Muscle layer of colon (tissue), 2 donors: ENCODE measurements around the gene DCX.
"Not testable (repeated sequence)": the region's sequence is repeated elsewhere in the genome, so short reads cannot be mapped to it uniquely, and the experiment has no call there.

Experiments used
- H3K27ac ChIP-seq: one replicate; pipeline ENCODE4 v1.7.0; 2013; ENCODE audit warnings: low read depth, mild to moderate bottlenecking, low read length, moderate library complexity
- H3K27me3 ChIP-seq, 2 donors: one replicate each; pipeline ENCODE4 v1.7.0; 2013; ENCODE audit warnings: low read length in 2 of 2, mild to moderate bottlenecking in 2 of 2; ENCODE audit not compliant: insufficient read depth in 2 of 2, control insufficient read depth in 1 of 2
- H3K36me3 ChIP-seq: one replicate; pipeline ENCODE4 v1.7.0; 2013; ENCODE audit warnings: mild to moderate bottlenecking, low read length; ENCODE audit not compliant: insufficient read depth
- H3K4me1 ChIP-seq: one replicate; pipeline ENCODE4 v1.7.0; 2013; ENCODE audit warnings: mild to moderate bottlenecking, low read length; ENCODE audit not compliant: insufficient read depth
- H3K4me3 ChIP-seq, 2 donors: one replicate each; pipeline ENCODE4 v1.7.0; 2013; ENCODE audit warnings: low read length in 2 of 2, low read depth in 1 of 2, mild to moderate bottlenecking in 1 of 2, moderate library complexity in 1 of 2
- H3K9ac ChIP-seq: one replicate; pipeline ENCODE4 v1.7.0; 2013; ENCODE audit warnings: low read length
- H3K9me3 ChIP-seq: one replicate; pipeline ENCODE4 v1.7.0; 2013; ENCODE audit warnings: mild to moderate bottlenecking, low read length
- donor health status: abdominal sarcoma.
- donor health status: Adenocarcinoma of cecum.

The DCX gene

DNA sequence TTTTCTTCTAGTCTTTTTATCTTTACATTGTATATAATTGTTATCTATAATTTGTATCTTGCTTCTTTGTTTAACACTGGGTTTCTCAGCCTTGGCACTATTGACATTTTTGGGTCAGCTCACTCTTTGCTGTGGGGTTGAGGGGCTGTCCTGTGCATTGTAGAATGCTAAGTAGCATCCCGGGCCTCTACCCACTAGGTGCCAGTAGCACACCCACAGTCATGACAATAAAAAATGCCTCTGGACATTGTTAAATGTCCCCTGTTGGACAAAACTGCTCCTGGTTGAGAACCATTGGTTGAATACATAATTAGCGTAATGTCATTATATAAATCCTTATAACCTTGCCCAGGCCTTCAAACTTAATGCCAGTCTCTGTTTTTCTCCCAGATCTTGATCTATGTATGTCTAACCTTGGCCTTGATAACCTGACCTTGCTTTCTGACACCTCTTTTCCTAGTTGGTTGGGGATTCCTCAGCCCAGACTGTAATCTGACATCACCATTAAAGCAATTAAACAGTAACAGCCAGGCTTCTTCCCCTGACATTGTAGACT, 46.1 kb downstream of the DCX start:
- no peaks in the 10 kb centered on the region for H3K9me3 ChIP-seq
- H3K27ac ChIP-seq: no peak overlapping the region
- no peaks in the 10 kb centered on the region for H3K27me3 ChIP-seq
- H3K4me1 ChIP-seq: no peaks in the 10 kb centered on the region
- H3K36me3 ChIP-seq: no peaks in the 10 kb centered on the region
- H3K9ac ChIP-seq: no peak overlapping the region
- no peak overlapping the region for H3K4me3 ChIP-seq

DNA sequence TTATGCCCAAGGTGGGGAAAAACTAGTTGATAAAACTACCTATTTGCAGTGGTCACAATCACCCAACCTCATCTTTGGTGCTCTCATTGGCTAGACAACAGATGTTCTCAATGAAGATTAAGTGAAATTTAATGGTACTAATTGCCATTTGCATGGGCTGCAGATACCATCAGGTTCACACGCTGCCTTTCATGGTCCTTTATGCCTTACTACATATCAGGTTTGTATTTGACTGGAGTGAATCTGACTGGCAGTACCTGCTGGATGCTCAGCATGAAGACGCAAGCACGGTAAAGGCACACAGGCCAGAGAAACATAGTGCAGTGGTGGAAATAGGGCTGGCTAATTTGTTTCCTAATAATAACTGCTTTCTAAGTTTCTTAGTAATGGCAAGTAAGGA, 48.3 kb downstream of the DCX start:
- H3K27ac ChIP-seq: no peak overlapping the region
- no peaks in the 10 kb centered on the region for H3K36me3 ChIP-seq
- H3K9ac ChIP-seq: no peak overlapping the region
- H3K27me3 ChIP-seq: peaks cover 0 to 4% of the 10 kb centered on the region in 2 donors
- H3K4me3 ChIP-seq: no peak overlapping the region
- no peaks in the 10 kb centered on the region for H3K4me1 ChIP-seq
- no peaks in the 10 kb centered on the region for H3K9me3 ChIP-seq

DNA sequence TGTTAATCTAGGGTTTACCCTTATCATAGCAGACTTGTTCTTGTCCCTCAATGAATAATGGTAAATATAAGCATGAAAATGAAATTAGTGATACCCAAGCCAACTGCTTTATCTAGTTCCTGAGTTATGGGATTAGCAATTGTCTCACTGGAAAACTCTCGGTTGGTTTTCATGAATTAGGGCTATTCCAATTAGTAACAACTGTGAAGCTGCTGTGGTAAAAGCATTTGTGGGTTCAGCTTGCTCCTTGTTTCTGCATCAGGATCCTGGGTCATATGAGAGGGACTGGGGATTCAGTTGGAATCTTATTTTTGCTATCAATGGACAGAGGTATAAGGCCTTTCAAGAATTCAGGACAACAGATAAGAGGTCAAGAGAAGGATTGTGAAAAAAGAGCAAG, 50.2 kb downstream of the DCX start:
- Histone ChIP-seq H3K4me3 (no peak overlapping the region), H3K27me3 (peaks cover 4 to 9% of the 10 kb centered on the region in 2 donors), H3K4me1 (no peaks in the 10 kb centered on the region), H3K9me3 (no peaks in the 10 kb centered on the region), H3K27ac (no peak overlapping the region), H3K9ac (no peak overlapping the region), H3K36me3 (no peaks in the 10 kb centered on the region)

DNA sequence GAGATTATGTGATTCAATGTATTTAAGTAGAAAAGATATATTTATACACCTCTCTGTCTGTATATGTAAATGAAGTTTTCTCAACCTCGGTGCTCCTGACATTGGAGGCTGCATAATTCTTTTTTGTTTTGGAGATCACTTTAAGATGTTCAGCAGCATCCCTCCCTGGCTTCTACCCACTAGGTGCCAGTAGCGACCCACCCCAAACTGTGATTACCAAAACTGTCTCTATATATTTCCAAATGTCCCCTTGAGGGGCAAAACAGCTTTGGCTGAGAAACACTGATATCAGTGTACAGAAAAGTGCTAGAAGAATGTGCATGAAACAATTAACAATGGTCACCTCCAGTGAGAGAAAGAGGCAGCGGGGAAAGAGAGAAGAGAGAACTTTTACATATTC, 51.2 kb downstream of the DCX start:
- Histone ChIP-seq H3K4me1 (no peaks in the 10 kb centered on the region), H3K4me3 (no peak overlapping the region), H3K27me3 (peaks cover 4 to 9% of the 10 kb centered on the region in 2 donors), H3K9ac (no peak overlapping the region), H3K27ac (no peak overlapping the region), H3K36me3 (no peaks in the 10 kb centered on the region), H3K9me3 (no peaks in the 10 kb centered on the region)

DNA sequence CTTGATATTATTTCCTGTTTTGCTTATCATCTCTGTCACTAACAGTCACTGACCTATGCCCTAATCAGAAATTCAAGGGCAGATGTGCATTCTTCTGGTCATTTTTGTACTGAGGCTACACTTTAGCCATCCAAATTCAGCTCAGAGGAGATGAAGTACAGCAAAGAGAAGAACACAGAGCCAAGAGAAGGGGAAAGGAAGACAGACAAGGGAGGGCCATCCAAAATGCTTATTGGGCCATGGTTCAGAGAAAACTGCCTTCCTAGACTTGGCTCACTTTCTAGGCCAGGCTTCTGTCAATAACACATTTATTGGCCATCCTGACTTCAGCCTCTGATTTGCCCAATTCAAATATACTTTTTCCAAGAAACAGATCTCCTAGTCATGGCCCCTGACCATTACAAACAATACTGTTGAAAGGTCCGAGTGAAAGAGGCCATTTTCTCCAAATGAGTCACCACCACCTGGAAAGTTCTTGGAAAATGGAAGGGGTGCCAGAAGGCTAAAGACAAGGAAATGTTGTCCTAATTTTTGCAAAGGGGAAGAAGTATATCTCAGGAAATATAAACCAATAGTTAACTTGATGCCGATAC, 56.4 kb downstream of the DCX start:
- Histone ChIP-seq H3K27me3 (peaks cover 4 to 9% of the 10 kb centered on the region in 2 donors), H3K4me1 (peaks cover 11% of the 10 kb centered on the region), H3K36me3 (no peaks in the 10 kb centered on the region), H3K9me3 (no peaks in the 10 kb centered on the region), H3K4me3 (no peak overlapping the region), H3K27ac (no peak overlapping the region), H3K9ac (no peak overlapping the region)

DNA sequence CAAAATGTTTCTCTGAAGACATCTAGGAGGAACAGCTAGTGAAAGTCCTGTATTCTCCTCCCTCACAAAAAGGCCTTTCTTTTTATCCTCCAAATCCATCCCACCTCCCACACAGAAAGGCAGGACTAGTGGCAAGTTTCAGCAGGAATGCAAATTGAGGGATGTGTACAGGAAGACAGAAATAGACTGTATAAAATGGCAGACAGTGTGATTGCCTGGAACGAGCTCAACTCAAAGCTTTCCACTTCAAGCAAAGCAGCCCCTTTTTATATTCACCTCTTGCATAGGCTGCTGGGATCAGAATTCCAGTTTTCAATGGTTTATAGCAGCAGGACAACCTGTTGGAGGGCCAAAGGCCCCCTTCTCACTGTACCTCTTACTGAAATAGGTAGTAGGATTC, 57.5 kb downstream of the DCX start:
- H3K4me3 ChIP-seq: no peak overlapping the region
- no peaks in the 10 kb centered on the region for H3K36me3 ChIP-seq
- H3K9me3 ChIP-seq: no peaks in the 10 kb centered on the region
- peaks cover 11% of the 10 kb centered on the region for H3K4me1 ChIP-seq
- H3K27me3 ChIP-seq: peaks cover under 1 to 9% of the 10 kb centered on the region in 2 donors
- no peak overlapping the region for H3K27ac ChIP-seq
- H3K9ac ChIP-seq: no peak overlapping the region

DNA sequence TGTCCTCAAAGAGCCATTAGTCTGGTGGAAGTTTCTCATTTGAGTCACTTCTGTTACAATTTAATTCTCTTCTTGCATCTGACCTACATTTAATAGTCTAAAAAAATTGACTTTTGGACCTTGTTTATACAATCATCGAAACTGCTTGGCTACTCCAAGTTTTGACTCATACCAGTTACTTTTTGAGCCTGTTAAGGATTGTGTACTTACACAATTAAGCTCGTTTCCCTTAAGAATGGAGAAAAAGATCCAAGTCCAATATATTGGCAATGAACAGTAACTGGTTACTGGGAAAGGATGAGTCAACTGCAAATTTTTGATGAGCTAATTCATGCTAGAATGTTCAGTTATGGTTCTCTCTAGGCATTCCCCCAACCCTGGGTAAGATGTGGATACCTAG, 58.2 kb downstream of the DCX start:
- Histone ChIP-seq H3K4me3 (no peak overlapping the region), H3K27ac (no peak overlapping the region), H3K36me3 (no peaks in the 10 kb centered on the region), H3K4me1 (peaks cover 11% of the 10 kb centered on the region), H3K9me3 (no peaks in the 10 kb centered on the region), H3K9ac (no peak overlapping the region), H3K27me3 (peaks cover 0 to 9% of the 10 kb centered on the region in 2 donors)

DNA sequence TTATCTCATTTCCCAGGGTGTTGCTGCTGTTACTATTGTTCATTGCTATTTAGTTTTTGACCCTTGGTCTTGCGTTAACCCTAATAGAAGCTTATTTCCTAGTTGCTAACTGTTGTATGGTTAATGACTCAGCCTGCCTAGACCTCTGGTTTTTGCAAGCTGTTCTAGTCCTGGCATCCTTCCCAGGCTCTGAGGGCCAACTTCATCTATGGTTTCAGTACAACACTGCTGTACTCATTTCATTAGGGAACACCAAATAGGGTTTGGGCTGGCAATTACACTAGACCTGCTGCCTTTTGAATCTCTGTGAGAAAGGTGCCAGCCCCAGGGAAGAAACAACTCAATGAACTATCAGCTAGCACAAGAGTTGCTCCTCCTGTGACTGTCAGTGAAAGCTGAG, 59.6 kb downstream of the DCX start:
- peaks cover 0 to 4% of the 10 kb centered on the region in 2 donors for H3K27me3 ChIP-seq
- H3K4me3 ChIP-seq: no peak overlapping the region
- no peak overlapping the region for H3K27ac ChIP-seq
- no peak overlapping the region for H3K9ac ChIP-seq
- peaks cover 11% of the 10 kb centered on the region for H3K4me1 ChIP-seq
- no peaks in the 10 kb centered on the region for H3K9me3 ChIP-seq
- H3K36me3 ChIP-seq: no peaks in the 10 kb centered on the region

DNA sequence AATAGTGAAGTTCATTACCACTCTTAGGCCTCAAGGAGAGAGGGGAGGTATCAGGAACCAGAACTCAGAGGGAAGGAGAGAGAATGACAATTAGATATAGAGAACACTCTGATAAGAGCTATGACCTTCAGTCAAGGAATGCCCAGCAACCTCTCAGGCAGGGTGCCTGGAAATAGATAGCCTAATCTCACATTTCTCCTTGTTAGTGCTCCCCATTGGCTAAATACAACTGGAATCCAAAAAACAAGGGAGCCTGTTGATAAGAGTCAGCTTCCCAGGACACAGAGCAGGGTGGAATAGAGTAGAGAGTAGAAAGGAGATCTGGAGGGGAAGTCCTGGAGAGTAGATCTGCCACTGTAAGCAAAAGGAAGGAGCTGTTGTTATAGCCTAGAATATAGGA, 62.1 kb downstream of the DCX start:
- no peak overlapping the region for H3K9ac ChIP-seq
- no peak overlapping the region for H3K27ac ChIP-seq
- no peaks in the 10 kb centered on the region for H3K9me3 ChIP-seq
- no peak overlapping the region for H3K4me3 ChIP-seq
- H3K27me3 ChIP-seq: no peaks in the 10 kb centered on the region
- H3K4me1 ChIP-seq: peaks cover 11% of the 10 kb centered on the region
- no peaks in the 10 kb centered on the region for H3K36me3 ChIP-seq

DNA sequence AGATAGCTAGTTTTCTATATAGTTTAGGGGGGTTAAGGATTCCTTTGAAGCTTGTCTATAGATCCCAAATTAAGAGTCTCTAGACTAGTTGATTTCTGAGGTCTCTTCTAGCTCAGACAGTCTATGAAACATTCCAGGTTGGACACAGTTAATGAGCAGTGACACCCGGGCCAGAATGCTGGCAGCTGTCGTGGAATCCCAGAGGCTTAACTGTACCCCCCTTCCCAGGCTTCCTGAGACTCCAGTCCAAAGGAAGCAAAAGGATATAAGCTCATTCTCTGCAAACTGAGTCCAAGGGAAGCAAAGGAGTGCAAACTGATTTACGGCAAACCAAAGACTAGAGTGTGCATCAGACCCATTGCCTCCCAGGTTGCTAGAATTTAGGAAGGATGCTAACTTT, 62.9 kb downstream of the DCX start:
- Histone ChIP-seq H3K9ac (no peak overlapping the region), H3K9me3 (no peaks in the 10 kb centered on the region), H3K27me3 (no peaks in the 10 kb centered on the region), H3K27ac (no peak overlapping the region), H3K4me1 (peaks cover 11% of the 10 kb centered on the region), H3K36me3 (no peaks in the 10 kb centered on the region), H3K4me3 (no peak overlapping the region)

DNA sequence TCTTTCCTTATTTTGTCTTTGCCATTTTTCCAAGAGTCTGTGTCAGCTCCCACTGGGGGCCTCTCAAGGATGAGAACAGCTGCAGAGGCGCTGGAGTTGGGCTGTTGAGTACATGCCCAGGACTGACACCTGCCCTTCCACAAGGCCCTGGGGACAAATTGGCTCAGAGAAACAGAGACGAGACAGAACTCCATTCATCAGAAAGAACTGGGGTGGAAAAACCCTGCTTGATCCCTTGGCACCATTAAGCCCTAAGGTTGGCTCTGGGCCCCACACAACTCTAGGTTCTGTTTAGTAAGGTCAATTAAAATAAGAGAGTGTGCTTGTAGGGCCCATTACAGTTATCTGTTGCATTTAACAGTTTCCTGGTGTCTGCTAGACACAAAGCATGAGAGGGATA, 63.6 kb downstream of the DCX start:
- Histone ChIP-seq H3K27ac (no peak overlapping the region), H3K27me3 (no peaks in the 10 kb centered on the region), H3K9ac (no peak overlapping the region), H3K4me1 (peaks cover 11% of the 10 kb centered on the region), H3K36me3 (no peaks in the 10 kb centered on the region), H3K4me3 (no peak overlapping the region), H3K9me3 (no peaks in the 10 kb centered on the region)

DNA sequence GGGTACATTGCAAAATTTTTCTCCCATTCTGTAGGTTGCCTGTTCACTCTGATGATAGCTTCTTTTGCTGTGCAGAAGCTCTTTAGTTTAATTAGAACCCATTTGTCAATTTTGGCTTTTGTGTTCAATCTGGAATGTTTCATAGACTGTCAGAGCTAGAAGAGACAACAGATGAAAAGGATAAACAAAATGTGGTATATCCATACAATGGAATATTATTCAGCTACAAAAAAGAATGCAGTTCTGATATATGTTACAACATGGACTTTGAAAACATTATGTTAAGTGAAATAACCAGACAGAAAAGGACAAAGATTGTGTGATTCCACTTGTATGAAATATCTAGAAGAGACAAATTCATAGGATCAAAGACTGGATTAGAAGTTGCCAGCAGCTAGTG, 65.8 kb downstream of the DCX start:
- not testable (repeated sequence) for H3K4me3 ChIP-seq, H3K36me3 ChIP-seq, H3K27ac ChIP-seq, H3K9ac ChIP-seq, H3K27me3 ChIP-seq, H3K4me1 ChIP-seq, H3K9me3 ChIP-seq
